K562 (cell line): ENCODE measurements around the gene FBXO11. TPM values are rescaled to one million over a fixed set of nuclear protein-coding genes. Genes with fewer than 3 reads are reported as not detected.

Experiments
- ATAC-seq: fragments of 200-7000 bp; cut with Tn5 transposase; 3 replicates; pipeline ENCODE4 v1.9.1; 2020; ENCODE audit warnings: moderate library complexity
- BruUV-seq: library from RNA; stranded (reverse); fragments of 400-500 nt; replicated peaks from 2 replicates; lab custom pipeline; 2021; lab: Mats Ljungman, UMichigan
- CTCF ChIA-PET: fragments of 300-600 bp; formaldehyde crosslinking; extraction: SDS; loops from one replicate; lab custom pipeline; 2021; ENCODE audit warnings: low intra/inter-chr PET ratio; lab: Yijun Ruan, JAX
- POLR2A ChIA-PET: fragments of 300-600, 350-650 bp; sonication (Branson Sonifier 250); formaldehyde crosslinking; extraction: SDS; loops from one replicate; lab custom pipeline; 2021; ENCODE audit warnings: antibody characterized with exemption, inconsistent platforms; lab: Yijun Ruan, JAX
- DNase-seq, 4 experiments: peaks; one replicate each; pipeline versions ENCODE4 v3.0.0 to v3.0.0-alpha.2; 2011 to 2018; ENCODE audit warnings: low spot score in 3 of 4, mixed read lengths in 3 of 4; ENCODE audit errors: extremely low read depth in 1 of 4
- FAIRE-seq: peaks from 2 replicates; lab custom pipeline; 2011; peaks lifted over from hg19 to GRCh38; lab: Jason Lieb, UNC
- H2AFZ ChIP-seq: 2 replicates; pipeline ENCODE4 v1.6.0; 2011; ENCODE audit warnings: low read depth, low read length, control low read depth, inconsistent platforms
- H3K27ac ChIP-seq: fragments of 200-600 bp; 3 replicates; pipeline ENCODE4 v1.8.0; 2011; ENCODE audit warnings: low read depth, mild to moderate bottlenecking, control low read depth, inconsistent platforms, low read length, moderate library complexity, mixed read lengths; ENCODE audit errors: extremely low read depth
- H3K27me3 ChIP-seq, 2 experiments: fragments of 300-600 bp in 1 of 2; 2 replicates in 1 of 2; 3 replicates in 1 of 2; pipeline versions ENCODE4 v1.6.0 to v1.8.0; 2011; ENCODE audit warnings: inconsistent platforms in 2 of 2, low read length in 2 of 2, mild to moderate bottlenecking in 1 of 2, mixed read lengths in 1 of 2, moderate library complexity in 1 of 2; ENCODE audit not compliant: control insufficient read depth in 2 of 2, insufficient read depth in 2 of 2
- H3K36me3 ChIP-seq: fragments of 300-600 bp; 3 replicates; pipeline ENCODE4 v1.8.0; 2011; ENCODE audit warnings: mild to moderate bottlenecking, low read length, inconsistent platforms; ENCODE audit not compliant: control insufficient read depth, insufficient read depth
- H3K4me1 ChIP-seq, 2 experiments: fragments of 200-600 bp in 1 of 2; replicated peaks in 1 of 2; 2 replicates in 1 of 2; 3 replicates in 1 of 2; pipeline versions ENCODE4 v1.5.1 to v1.8.0; 2011; ENCODE audit warnings: inconsistent platforms in 2 of 2, low read length in 2 of 2, mild to moderate bottlenecking in 1 of 2, mixed read lengths in 1 of 2, moderate library complexity in 1 of 2; ENCODE audit not compliant: control insufficient read depth in 2 of 2, insufficient read depth in 2 of 2
- H3K4me2 ChIP-seq: 2 replicates; pipeline ENCODE4 v1.6.1; 2011; ENCODE audit warnings: low read length, control low read depth, inconsistent platforms, mixed read lengths; ENCODE audit not compliant: insufficient read depth
- H3K4me3 ChIP-seq: fragments of 200-600 bp; sonication (generic), shearing (Covaris generic); 2 replicates; pipeline ENCODE4 v1.5.1; 2016; ENCODE audit warnings: control low read depth, inconsistent platforms
- H3K79me2 ChIP-seq: fragments of 200-600 bp; 3 replicates; pipeline ENCODE4 v1.8.0; 2011; ENCODE audit warnings: low read length, inconsistent platforms; ENCODE audit not compliant: control insufficient read depth, insufficient read depth
- H3K9ac ChIP-seq, 2 experiments: 2 replicates each; pipeline versions ENCODE4 v1.6.0 to v1.6.1; 2011; ENCODE audit warnings: low read depth in 2 of 2, low read length in 2 of 2, control low read depth in 1 of 2, inconsistent platforms in 1 of 2, mild to moderate bottlenecking in 1 of 2, mixed read lengths in 1 of 2; ENCODE audit not compliant: insufficient read depth in 1 of 2
- H3K9me1 ChIP-seq: one replicate; pipeline ENCODE4 v1.6.0; 2011; ENCODE audit warnings: inconsistent platforms, mild to moderate bottlenecking, low read length, moderate library complexity; ENCODE audit not compliant: control insufficient read depth, insufficient read depth
- H3K9me3 ChIP-seq: replicated peaks from 2 replicates; pipeline ENCODE4 v1.5.1; 2011; ENCODE audit warnings: low read depth, low read length, inconsistent platforms; ENCODE audit not compliant: control insufficient read depth, insufficient read depth
- H4K20me1 ChIP-seq: replicated peaks from 2 replicates; pipeline ENCODE4 v1.6.1; 2011; ENCODE audit warnings: low read length, inconsistent platforms, mixed read lengths; ENCODE audit not compliant: control insufficient read depth, insufficient read depth
- C11orf30 ChIP-seq: fragments of 450-650 bp; IDR thresholded peaks from 2 replicates; pipeline ENCODE4 v1.6.1; 2016; ENCODE audit warnings: low read depth, mild to moderate bottlenecking
- MAFF ChIP-seq: IDR thresholded peaks from 2 replicates; pipeline ENCODE4 v1.6.1; 2012; ENCODE audit warnings: low read length, improper control_type of control experiment
- NONO ChIP-seq, 2 experiments: fragments of 200-400 bp in 1 of 2; fragments of 450-650 bp in 1 of 2; formaldehyde crosslinking in 1 of 2; IDR thresholded peaks; 2 replicates each; pipeline ENCODE4 v1.6.1; 2017; ENCODE audit warnings: low read depth in 2 of 2, mild to moderate bottlenecking in 2 of 2, moderate library complexity in 2 of 2, low read length in 1 of 2
- PCBP2 ChIP-seq: fragments of 200-400 bp; formaldehyde crosslinking; IDR thresholded peaks from 2 replicates; pipeline ENCODE4 v1.6.1; 2018; ENCODE audit warnings: low read length, low read depth, mild to moderate bottlenecking, moderate library complexity; ENCODE audit not compliant: poor library complexity, severe bottlenecking
- TEAD2 ChIP-seq: fragments of 450-650 bp; IDR thresholded peaks from 2 replicates; pipeline ENCODE4 v1.6.1; 2016; ENCODE audit warnings: missing genetic modification characterization, control low read depth, missing compliant biosample characterization
- ZBTB34 ChIP-seq: fragments of 250-450 bp; sonication (Bioruptor Pico); IDR thresholded peaks from 2 replicates; pipeline ENCODE4 v1.8.0; 2021; ENCODE audit warnings: mild to moderate bottlenecking, moderate library complexity
- whole genome bisulfite sequencing: fragments of 100-300 bp; shearing (Covaris generic); methylation state at CpG from one replicate; pipeline ENCODE4 v1.1.6; 2016; ENCODE audit warnings: low coverage, mixed read lengths; ENCODE audit not compliant: insufficient coverage; ENCODE audit errors: missing lambda C conversion rate; 5-methylcytosine and 5-hydroxymethylcytosine counted together
- in situ Hi-C: fragments of 300-500 bp; cut with MboI; formaldehyde crosslinking; loops from 4 replicates; pipeline ENCODE4 v1.15.0; 2018; ENCODE audit warnings: inconsistent platforms, mixed read lengths
- intact Hi-C: fragments of 100-400 bp; cut with micrococcal nuclease; formaldehyde crosslinking; loops from 2 replicates; pipeline ENCODE4 v1.14.2; 2022
- polyA plus RNA-seq, 8 experiments: library from polyadenylated mRNA; depleted of rRNA in 4 of 8; stranded (reverse) in 5 of 8; unstranded in 3 of 8; fragments of >200 nt; fragmentation: Nextera tagmentation in 2 of 8; fragmentation: Illumina TruSeq in 1 of 8; extraction: Ambion mirVana in 2 of 8; extraction: Trizol in 1 of 8; gene quantifications; 2 replicates each; pipeline versions ENCODE4 v1.2.1 to v1.2.3, GENCODE V29; 2011 to 2014; ENCODE audit warnings: inconsistent platforms in 1 of 8, missing spikeins in 1 of 8
- total RNA-seq, 7 experiments: library from RNA; depleted of rRNA in 6 of 7; stranded (reverse); fragments of >200 nt in 6 of 7; fragmentation: Illumina TruSeq in 2 of 7; extraction: Trizol in 2 of 7; gene quantifications; 2 replicates each; pipeline versions ENCODE4 v1.2.1 to v1.2.3, GENCODE V29; 2011 to 2021; ENCODE audit warnings: low replicate concordance in 1 of 7

The FBXO11 gene
- total and polyA plus RNA-seq, 9 of the 15 experiments (the other 6 are each of a cell fraction or from before 2014, with no cell fraction given): 8.8 to 44.5 (median 24.1) TPM

DNA sequence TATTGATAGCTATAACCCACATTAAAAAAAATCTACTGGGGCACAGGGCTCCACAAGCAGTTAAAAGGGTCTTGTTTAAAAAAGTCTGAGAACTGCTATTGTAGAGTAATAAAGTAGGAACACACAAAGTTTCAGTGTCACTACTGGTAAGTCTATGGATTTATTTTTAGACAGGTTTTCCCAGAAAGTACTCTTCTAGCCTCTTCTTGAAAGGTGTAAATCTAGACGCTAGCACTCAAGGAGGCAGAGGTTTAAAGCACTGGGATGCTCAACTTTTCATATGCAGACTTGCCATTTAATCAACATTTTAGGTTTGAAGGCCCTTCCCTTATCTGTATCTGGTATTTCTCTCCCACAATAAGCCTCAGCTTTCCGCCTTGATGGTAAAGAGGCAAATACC lies 33.4 kb downstream of the FBXO11 start:
- Histone ChIP-seq H3K27me3 (no peaks in the 10 kb centered on the region), H3K79me2 (peaks cover 96% of the 10 kb centered on the region), H3K27ac (no peak overlapping the region), H3K4me1 (peaks cover 1 to 18% of the 10 kb centered on the region in 2 experiments; a peak in 3 of 5 replicates), H3K9me1 (no peaks in the 10 kb centered on the region), H4K20me1 (peaks cover 17% of the 10 kb centered on the region), H3K4me3 (no peak overlapping the region), H3K9me3 (no peaks in the 10 kb centered on the region), H3K4me2 (no peak overlapping the region), H3K9ac (no peak overlapping the region), H2AFZ (no peak overlapping the region)
- WGBS: 60% methylated on average over 2 of the region's 2 CpGs
- CTCF ChIA-PET: no interaction called here
- DNase-seq (no peak), FAIRE-seq (no peak), ATAC-seq (no peak)
- in situ Hi-C loops (loop anchor here (25.0 kb wide), 1 partner anchor 539 kb away; no protein-coding TSS in a partner anchor), intact Hi-C loops (no loop called here)
- BruUV-seq: no TSS peak
- TF ChIP-seq MAFF: no peak
- no peak for TF ChIP-seq NONO (IDR thresholded peaks at IDR 0.05; ENCODE audit: low read depth in 2 of 2, low read length in 1 of 2)
- TF ChIP-seq PCBP2: no peak
- no peak for TF ChIP-seq TEAD2 (tag)
- no peak for TF ChIP-seq ZBTB34
- TF ChIP-seq C11orf30: no peak
- TF ChIP-seq, all 486 proteins: peak for 0
- POLR2A ChIA-PET: interaction anchor here (1.1 to 1.5 kb wide), 2 partner anchors 14 to 34 kb away, joined by 3 read pairs; no protein-coding TSS in a partner anchor
- peaks cover 27% of the 10 kb centered on the region; the same call in 2 of the 3 replicates for H3K36me3 ChIP-seq
